Measurements from ENCODE around the gene DNAH8.

The DNAH8 gene

GRCh38 chr6:38957426-38957825 is 242.3 kb downstream of the DNAH8 start:
- TF ChIP-seq CTCF (conservative IDR thresholded peaks at IDR 0.05; ENCODE audit: low read length), result no peak
- no peak for DNase-seq (ENCODE audit: low read depth)
- no peak overlapping the region for H3K4me3 ChIP-seq (ENCODE audit: low read length)

- no peak for DNase-seq (ENCODE audit: low read depth)
- H3K4me3 ChIP-seq (ENCODE audit: low read length), result no peak overlapping the region
- TF ChIP-seq CTCF (conservative IDR thresholded peaks at IDR 0.05; ENCODE audit: low read length), result no peak
Measured at GRCh38 chr6:38959138-38959537, 244.0 kb downstream of the DNAH8 start.

- no peak overlapping the region for H3K4me3 ChIP-seq (ENCODE audit: low read length)
- no peak for TF ChIP-seq CTCF (conservative IDR thresholded peaks at IDR 0.05; ENCODE audit: low read length)
- no peak for DNase-seq (ENCODE audit: low read depth)
Measured at GRCh38 chr6:38968702-38969149, 253.6 kb downstream of the DNAH8 start.

DNA sequence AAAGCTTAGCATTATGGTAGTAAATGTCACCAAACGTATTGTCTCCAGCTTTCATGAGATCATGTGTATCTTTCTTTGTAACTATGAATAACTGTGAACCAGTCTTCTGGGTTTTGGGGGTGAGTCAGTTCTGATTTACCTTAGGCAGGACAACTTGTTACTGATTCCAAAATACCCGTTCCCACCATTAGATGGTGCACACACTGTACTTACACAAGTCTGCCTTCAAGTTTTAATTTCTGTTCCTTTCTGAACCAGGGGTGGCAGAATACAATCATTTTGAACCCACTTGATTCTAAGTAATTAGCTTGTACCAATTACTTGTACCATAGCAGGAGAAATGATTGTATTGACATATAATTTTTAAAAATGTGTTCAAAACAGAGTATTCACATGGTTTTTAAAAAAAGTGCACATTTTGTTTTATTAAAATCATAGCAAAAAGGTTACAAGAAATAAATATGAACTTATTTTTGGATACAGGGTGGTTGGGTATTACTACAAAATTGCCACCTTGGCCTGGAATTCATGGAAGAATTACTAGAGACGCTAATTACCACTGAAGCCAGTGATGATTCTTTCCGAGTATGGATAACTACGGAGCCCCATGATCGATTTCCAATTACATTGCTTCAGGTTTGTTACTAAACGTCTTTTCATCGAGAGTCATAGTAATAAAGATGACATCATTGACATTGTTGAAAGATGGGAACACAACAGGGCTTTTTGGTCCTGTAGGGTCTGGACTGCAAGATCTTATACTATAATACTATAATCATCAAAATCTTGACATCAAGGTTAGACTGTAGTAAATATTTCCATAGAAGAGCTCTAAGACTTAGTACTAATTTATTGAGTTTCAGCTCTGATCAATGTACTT is 258.3 kb downstream of the DNAH8 start:
- peak; percentile 66 for DNase-seq (ENCODE audit: low read depth)
- TF ChIP-seq CTCF (conservative IDR thresholded peaks at IDR 0.05; ENCODE audit: low read length), result peak; percentile 72
- no peak overlapping the region for H3K4me3 ChIP-seq (ENCODE audit: low read length)

DNA sequence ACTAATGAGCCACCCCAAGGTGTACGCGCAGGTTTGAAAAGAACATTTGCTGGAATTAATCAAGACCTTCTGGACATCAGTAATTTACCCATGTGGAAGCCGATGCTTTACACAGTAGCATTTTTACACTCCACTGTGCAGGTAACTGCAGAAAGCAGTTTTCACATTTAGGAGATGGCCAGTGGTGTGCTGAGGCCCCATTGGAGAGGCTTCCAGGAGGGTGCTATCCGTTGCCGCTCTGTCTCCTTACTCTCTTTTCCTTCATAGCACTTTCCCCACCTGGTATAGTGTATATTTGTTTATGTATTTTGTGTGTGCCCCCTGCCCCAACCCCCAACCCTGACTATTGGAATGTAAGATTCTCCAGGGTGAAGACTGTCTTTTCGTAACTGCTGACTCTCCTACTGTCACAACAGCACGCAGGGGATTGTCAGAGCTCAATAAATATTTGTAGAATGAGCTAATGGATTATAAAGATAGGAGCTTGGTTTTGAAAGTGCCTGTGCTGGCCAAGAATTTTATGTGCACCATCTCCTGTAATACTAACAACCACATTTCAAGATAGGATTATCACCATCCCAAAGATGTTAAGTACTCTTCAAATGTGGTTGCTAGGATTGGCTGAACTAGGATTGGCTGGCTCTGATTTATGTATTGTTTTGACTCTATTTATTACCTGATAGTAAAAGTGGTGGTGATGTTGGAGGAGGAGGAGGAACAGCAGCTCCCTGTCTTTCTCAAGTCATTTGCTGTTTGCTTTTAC is 259.5 kb downstream of the DNAH8 start:
- TF ChIP-seq CTCF (conservative IDR thresholded peaks at IDR 0.05; ENCODE audit: low read length), result no peak

GRCh38 chr6:38975621-38976049 is 260.5 kb downstream of the DNAH8 start:
- TF ChIP-seq CTCF (conservative IDR thresholded peaks at IDR 0.05; ENCODE audit: low read length), result no peak
- DNase-seq (ENCODE audit: low read depth), result no peak
- no peak overlapping the region for H3K4me3 ChIP-seq (ENCODE audit: low read length)

More for the DNA sequence above, 259.5 kb downstream of the DNAH8 start:
- H3K4me3 ChIP-seq (ENCODE audit: low read length), result no peak overlapping the region
- DNase-seq (ENCODE audit: low read depth), result peak; percentile 4
